Omental fat pad (tissue), 4 donors: ENCODE data around the gene ITGB7. TPM values are rescaled to one million over a fixed set of nuclear protein-coding genes. Genes with fewer than 3 reads are reported as not detected.

ENCODE experiments used
- ATAC-seq: fragments of 150-250 bp; one replicate; pipeline ENCODE4 v1.9.1; 2016; ENCODE audit warnings: mild to moderate bottlenecking, moderate library complexity; ENCODE audit not compliant: low FRiP score
- DNase-seq: peaks from one replicate; pipeline ENCODE4 v3.0.0-alpha.2; 2019; ENCODE audit warnings: low spot score
- small RNA-seq: library from RNA; depleted of rRNA; stranded (forward); fragments of <200 nt; gene quantifications from one replicate; pipeline ENCODE3, GENCODE V24; 2016
- total RNA-seq, 4 donors: library from RNA; depleted of rRNA; stranded (reverse); fragments of >200 nt; gene quantifications; one replicate each; pipeline ENCODE4 v1.1.0, GENCODE V29; 2016
- TF ChIP-seq, protein P1 (sequence below), 3 donors: fragments of 450-650 bp; IDR thresholded peaks; one replicate each; pipeline ENCODE4 v1.5.1; 2016 to 2017; ENCODE audit warnings: antibody characterized with exemption in 3 of 3, mild to moderate bottlenecking in 3 of 3, moderate library complexity in 2 of 3

The ITGB7 gene
- total RNA-seq, 4 donors from 2014 or later, result 1.1 to 2.8 (median 1.9) TPM

DNA sequence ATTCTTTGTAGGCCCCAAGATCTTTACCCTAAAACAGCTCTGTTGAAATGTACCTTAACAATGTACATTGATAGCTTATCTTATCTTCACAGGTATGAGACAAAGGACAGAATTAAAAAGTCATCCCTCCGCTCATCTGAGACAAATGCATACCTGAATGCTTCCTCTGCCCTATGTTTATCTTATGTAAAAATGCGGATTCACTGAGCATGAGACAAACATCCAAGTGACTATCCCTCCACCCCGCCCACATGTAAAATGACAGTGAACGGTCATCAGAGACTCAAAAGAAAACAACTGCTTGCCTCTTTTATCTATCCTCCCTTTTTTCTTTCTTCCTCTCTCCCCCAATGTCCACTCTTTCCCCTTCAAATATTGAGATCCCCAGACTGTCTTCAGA is 63.7 kb downstream of the ITGB7 start:
- TF ChIP-seq, protein P1, sequence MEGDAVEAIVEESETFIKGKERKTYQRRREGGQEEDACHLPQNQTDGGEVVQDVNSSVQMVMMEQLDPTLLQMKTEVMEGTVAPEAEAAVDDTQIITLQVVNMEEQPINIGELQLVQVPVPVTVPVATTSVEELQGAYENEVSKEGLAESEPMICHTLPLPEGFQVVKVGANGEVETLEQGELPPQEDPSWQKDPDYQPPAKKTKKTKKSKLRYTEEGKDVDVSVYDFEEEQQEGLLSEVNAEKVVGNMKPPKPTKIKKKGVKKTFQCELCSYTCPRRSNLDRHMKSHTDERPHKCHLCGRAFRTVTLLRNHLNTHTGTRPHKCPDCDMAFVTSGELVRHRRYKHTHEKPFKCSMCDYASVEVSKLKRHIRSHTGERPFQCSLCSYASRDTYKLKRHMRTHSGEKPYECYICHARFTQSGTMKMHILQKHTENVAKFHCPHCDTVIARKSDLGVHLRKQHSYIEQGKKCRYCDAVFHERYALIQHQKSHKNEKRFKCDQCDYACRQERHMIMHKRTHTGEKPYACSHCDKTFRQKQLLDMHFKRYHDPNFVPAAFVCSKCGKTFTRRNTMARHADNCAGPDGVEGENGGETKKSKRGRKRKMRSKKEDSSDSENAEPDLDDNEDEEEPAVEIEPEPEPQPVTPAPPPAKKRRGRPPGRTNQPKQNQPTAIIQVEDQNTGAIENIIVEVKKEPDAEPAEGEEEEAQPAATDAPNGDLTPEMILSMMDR (IDR thresholded peaks at IDR 0.05), result no peak
- ATAC-seq (no peak), DNase-seq (no peak)

Small RNAs within 50 kb of the gene (small RNA-seq; reads per million reads assigned to genes)
- gene HIGD1AP1, result not detected

Other genes starting within 250 kb of the ITGB7 start
- gene EIF4B, start 200.8 kb downstream of the ITGB7 start, total RNA-seq, result 100 to 1,000 TPM; 449 to 633 (median 553) TPM
- 100 to 1,000 TPM in 3 of 4 donors, 10 to 100 TPM in 1; 97.7 to 444 (median 154) TPM for gene TNS2, start 157.2 kb downstream of the ITGB7 start, total RNA-seq
- 10 to 100 TPM; 31.5 to 42.3 (median 36.3) TPM for gene SPRYD3, start 127.9 kb downstream of the ITGB7 start, total RNA-seq
- 100 to 1,000 TPM; 246 to 902 (median 719) TPM for gene IGFBP6, start 109.6 kb downstream of the ITGB7 start, total RNA-seq
- gene SOAT2, start 103.8 kb downstream of the ITGB7 start, total RNA-seq, result not detected
- 10 to 100 TPM; 11.2 to 21.8 (median 16.5) TPM for gene ZNF740, start 26.5 kb downstream of the ITGB7 start, total RNA-seq
- gene CSAD, start 26.3 kb downstream of the ITGB7 start, total RNA-seq, result 100 to 1,000 TPM in 1 of 4 donors, 10 to 100 TPM in 3; 71.1 to 118 (median 81.7) TPM
- gene RARG, start 25.0 kb upstream of the ITGB7 start, total RNA-seq, result 10 to 100 TPM in 3 of 4 donors, 1 to 10 TPM in 1; 4.3 to 23.5 (median 13.2) TPM
- gene ESPL1, start 61.0 kb upstream of the ITGB7 start, total RNA-seq, result 1 to 10 TPM in 1 of 4 donors, under 1 TPM in 3; 0.63 to 2.0 (median 0.90) TPM
- gene PFDN5, start 88.3 kb upstream of the ITGB7 start, total RNA-seq, result 100 to 1,000 TPM; 527 to 674 (median 592) TPM
- 10 to 100 TPM; 33.9 to 42.6 (median 35.7) TPM for gene MYG1, start 92.4 kb upstream of the ITGB7 start, total RNA-seq
- gene AAAS, start 114.4 kb upstream of the ITGB7 start, total RNA-seq, result 10 to 100 TPM; 28.7 to 43.2 (median 38.6) TPM
- gene SP7, start 129.1 kb upstream of the ITGB7 start, total RNA-seq, result not detected
- gene SP1, start 172.9 kb upstream of the ITGB7 start, total RNA-seq, result 10 to 100 TPM; 53.1 to 73.8 (median 62.2) TPM
- gene AMHR2, start 216.6 kb upstream of the ITGB7 start, total RNA-seq, result 1 to 10 TPM in 1 of 4 donors, not detected in 3; 1.3 TPM
- 10 to 100 TPM; 42.9 to 72.6 (median 60.4) TPM for gene PRR13, start 234.5 kb upstream of the ITGB7 start, total RNA-seq
- gene PCBP2, start 244.9 kb upstream of the ITGB7 start, total RNA-seq, result 100 to 1,000 TPM; 498 to 666 (median 531) TPM